ENCODE data around the gene TTYH2.

GRCh38 chr17:74241431-74241830, 28.1 kb downstream of the TTYH2 start:
- TF ChIP-seq CTCF (IDR thresholded peaks at IDR 0.05 in 2 of 3, conservative IDR thresholded peaks at IDR 0.05 in 1 of 3; ENCODE audit: control insufficient read depth in 2 of 3, extremely low read depth in 1 of 3, insufficient read depth in 1 of 3, low read depth in 3 of 3, low read length in 3 of 3) (no peak), POLR2A (IDR thresholded peaks at IDR 0.05; ENCODE audit: low read depth, low read length) (no peak), BHLHE40 (IDR thresholded peaks at IDR 0.05; ENCODE audit: borderline replicate concordance in 1 of 2, low read depth in 2 of 2, low read length in 1 of 2) (no peak), FOS (IDR thresholded peaks at IDR 0.05; ENCODE audit: borderline replicate concordance, extremely low read depth, insufficient read length) (no peak), NR2C2 (IDR thresholded peaks at IDR 0.05; ENCODE audit: borderline replicate concordance, control insufficient read depth, insufficient read length, low read depth) (no peak), E2F4 (IDR thresholded peaks at IDR 0.05; ENCODE audit: low read depth, low read length) (no peak), BCL11A (IDR thresholded peaks at IDR 0.05; ENCODE audit: low read depth, low read length) (no peak), EZH2 (IDR thresholded peaks at IDR 0.05; ENCODE audit: borderline replicate concordance, control insufficient read depth, low read depth, low read length) (no peak), ESRRA (IDR thresholded peaks at IDR 0.05; ENCODE audit: low read length) (no peak), NRF1 (conservative IDR thresholded peaks at IDR 0.05; ENCODE audit: low read depth, low read length) (no peak), POLR2AphosphoS5 (IDR thresholded peaks at IDR 0.05; ENCODE audit: low read length) (no peak), SIX5 (IDR thresholded peaks at IDR 0.05; ENCODE audit: low read depth, low read length, severe bottlenecking) (no peak), YY1 (IDR thresholded peaks at IDR 0.05; ENCODE audit: low read depth, low read length) (no peak), SPI1 (IDR thresholded peaks at IDR 0.05; ENCODE audit: borderline replicate concordance, insufficient read depth, low read depth, low read length) (no peak)

All from GM12878 (cell line).